HG03066 (cell line): ENCODE data around the gene ACSL1.

ENCODE experiments used
- ATAC-seq: cut with Tn5 transposase; IDR thresholded peaks from one replicate; pipeline ENCODE4 v1.9.1; 2021; ENCODE audit warnings: low read depth; ENCODE audit not compliant: unreplicated experiment

ACSL1 gene

DNA sequence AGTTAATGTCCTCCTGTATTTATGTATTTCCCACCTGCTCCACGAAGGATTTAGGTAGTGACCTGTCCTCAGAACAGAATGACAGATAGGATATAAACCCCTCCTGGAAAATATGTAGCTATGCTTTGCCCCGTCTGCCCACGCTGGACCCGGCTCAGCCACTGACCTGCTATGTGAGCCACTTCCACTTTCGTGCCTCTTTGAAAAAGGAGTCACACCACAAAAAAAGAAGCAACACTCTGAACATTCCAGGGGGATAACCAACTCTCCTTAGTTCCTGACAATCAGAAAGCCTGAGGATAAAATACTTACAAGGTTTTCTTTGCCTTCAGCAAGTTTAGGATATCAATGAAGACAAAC lies 11.1 kb downstream of the ACSL1 start:
- ATAC-seq = no peak

DNA sequence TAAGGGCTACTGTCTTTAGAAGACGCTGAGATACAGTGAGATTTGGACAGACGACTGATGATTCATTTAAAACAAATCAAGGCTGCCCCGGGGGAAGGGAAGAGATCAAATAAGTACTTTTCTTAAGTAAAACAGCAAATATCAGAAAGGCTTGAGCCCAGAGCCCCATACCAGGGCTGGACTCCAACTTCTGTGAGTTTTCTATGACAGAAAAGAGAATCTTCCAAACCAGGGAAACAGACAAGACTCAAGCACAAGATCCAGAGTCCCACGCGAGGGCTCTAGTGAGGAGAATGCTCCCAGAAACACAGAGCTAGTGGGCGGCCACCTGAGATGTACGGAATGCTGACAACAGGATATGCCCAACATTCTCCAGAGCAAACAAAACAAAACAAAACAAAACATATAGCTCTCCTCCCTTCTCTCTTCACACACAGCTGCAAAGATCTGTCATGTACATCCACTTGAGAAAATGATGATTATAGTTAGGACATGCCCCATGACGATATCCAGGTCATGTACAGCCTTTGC lies 13.1 kb downstream of the ACSL1 start:
- ATAC-seq = no peak

DNA sequence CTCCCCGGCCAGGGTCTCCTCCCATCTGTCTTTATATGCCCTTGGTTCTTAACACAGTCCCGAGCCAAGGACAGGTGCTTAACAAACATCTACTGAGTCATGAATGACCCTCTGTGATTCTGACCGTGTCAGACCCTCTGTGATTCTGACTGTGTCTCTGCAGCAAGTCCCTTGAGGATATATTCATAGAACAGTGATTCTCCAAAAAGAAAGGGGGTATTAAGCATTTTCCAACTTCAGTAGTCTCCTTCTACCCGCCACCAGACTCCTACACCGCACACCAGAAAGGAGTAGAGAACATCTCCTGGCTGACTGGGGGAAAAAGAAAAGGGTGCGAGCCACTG lies 13.6 kb downstream of the ACSL1 start:
- ATAC-seq = no peak

DNA sequence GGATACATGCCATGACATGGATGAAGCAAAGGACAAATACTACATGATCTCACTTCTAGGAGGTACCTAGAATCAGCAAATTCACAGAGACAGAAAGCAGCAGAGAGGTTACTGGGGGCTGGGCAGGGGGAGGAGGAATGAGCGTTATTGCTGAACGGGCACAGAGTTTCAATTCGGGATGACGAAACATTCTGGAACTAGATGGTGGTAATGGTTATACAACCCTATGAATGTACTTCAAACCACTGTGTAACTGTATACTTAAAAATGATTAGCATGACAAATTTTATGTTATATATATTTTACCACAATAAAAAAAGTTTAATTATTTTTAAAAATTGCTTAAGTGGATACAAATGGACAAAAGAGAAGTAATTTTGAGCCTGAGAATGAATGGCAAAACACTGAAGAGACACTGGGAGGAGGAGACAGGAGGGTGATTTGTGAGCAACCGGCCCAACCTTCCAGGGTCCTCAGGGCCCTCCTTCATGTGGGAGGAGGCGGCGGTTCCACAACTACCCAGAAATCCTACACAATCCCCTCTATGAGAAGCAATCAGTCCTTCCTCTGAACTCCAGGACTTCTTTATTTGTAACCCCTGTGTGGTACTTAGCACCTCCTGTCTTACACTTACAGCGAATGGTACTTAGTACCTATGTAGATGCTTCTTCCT lies 14.1 kb downstream of the ACSL1 start:
- ATAC-seq = no peak

DNA sequence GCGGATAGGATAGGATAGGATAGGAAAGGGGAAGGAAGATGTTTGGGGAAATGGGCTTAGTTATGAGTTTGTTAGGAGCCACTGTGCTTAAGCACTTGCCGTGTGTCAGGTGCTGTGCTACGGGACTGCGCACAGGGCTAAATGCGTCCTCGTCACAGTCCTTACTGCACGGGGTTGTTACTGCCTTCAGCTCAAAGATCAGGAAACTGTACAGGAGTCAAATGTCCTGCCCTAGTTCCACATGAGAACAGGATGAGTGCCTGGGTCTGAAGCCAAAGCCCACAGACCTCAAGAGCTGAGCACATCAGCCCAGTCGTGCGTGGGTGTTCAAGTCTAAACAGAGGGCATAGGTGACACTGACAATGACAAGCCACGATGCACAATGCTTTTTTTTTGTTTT lies 15.0 kb downstream of the ACSL1 start:
- no peak for ATAC-seq

DNA sequence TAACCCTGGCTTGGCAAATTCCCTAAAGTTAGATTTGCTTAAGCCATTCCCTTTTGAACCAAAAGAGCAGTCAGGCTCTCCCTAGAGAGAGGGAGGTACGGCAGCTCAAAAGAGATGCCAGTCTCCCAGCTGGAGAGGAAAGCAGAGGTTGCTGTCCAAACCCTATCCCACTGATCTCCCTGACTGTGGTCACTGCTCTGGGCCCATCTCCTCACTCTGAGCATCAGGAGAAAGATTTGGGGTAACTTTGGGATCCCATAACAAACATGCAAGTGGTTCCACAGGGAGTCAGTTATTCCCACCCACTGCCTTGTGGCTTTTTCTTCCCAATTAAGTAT lies 17.1 kb downstream of the ACSL1 start:
- ATAC-seq = no peak

DNA sequence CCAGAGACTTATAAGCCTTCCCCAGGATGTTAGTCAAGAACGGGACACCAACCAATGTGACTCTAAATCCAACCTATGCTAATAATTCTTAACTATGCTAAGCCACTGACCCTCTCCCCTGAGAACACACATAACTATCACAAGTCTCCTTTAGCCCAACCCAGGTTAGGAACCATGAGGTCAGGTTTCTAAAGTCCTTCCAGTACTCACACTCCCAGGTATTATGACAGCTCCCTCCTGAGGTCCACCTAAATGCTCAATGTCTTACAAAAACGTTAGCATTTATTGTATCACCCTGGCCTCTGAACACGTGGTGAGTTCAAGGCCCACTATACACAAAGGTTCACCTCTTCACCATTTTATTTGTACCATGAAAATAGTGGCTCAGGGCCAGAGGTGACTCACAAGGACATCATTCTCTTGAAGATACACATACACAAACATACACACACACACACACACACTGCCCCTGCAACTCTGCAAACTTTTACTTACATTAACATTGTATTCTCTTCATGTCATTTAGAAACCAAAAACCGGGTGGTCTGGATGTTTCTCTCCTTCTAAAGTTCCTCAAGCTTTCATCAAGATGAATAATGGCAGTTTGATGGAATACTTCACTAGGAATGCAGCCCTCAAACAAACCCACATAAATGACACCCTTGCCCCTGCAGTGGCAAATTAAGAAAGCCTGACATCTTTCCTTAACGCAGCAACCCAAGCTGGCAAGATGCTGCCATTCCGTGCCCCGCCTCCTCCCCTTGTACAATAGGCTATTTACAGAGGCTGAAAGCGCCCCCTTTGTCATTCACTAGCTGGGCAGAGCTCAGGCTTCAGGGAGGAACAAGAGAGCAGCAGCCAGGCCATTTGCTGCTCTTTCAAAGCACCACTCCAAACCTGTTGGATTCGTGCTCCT lies 17.7 kb downstream of the ACSL1 start:
- ATAC-seq = no peak

DNA sequence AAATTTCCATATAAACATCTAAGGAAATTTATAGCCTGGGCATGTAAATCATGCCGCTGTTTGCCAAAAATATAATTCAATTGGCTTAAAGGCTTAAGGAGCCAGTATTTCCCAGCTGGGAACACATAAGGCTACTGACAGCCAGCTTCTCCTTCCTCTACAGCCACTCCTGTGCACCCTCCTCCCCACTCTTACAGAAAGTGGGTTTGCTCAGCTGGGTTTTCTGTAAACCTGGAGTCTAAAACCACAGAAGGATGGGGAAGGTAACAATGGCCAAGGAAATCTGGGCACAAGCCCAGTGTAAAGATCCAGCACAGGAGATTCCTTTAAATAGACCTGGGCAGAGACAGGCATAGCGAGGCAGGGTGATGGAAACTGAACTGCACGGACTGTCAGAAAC lies 18.5 kb downstream of the ACSL1 start:
- ATAC-seq = no peak

DNA sequence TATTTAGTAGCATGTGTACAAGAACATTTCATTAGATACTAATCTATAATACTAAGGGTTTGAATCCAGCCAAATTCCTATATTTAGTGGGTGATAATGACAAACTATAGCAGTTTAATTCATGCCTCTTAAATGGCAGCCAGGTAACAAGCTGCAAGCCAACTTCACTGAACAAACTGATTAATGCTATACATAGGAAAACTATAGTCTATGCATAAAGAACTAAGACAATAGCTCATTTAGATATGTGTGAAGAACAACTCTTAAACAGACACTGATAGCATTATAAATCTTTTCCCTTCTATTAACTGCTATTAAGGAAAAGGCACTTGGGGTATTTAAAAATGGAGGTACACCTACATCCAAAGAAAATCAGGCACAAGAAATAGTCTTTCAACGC lies 19.1 kb downstream of the ACSL1 start:
- no peak for ATAC-seq

DNA sequence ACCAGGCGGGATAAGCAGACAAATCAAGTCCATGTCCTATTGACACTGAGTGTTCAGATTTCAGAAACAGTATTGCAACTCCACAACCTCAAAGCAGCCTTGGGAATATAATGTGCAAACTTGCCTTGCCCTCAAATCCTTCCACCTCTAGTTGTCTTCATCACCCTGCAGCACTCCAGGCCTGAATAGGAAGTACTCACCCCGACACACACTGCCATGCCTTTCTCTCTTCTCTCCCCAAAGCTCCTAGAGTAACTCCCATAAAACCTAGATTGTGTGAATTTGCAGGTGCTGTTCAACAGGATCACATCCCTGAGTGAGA lies 19.6 kb downstream of the ACSL1 start:
- ATAC-seq = no peak

DNA sequence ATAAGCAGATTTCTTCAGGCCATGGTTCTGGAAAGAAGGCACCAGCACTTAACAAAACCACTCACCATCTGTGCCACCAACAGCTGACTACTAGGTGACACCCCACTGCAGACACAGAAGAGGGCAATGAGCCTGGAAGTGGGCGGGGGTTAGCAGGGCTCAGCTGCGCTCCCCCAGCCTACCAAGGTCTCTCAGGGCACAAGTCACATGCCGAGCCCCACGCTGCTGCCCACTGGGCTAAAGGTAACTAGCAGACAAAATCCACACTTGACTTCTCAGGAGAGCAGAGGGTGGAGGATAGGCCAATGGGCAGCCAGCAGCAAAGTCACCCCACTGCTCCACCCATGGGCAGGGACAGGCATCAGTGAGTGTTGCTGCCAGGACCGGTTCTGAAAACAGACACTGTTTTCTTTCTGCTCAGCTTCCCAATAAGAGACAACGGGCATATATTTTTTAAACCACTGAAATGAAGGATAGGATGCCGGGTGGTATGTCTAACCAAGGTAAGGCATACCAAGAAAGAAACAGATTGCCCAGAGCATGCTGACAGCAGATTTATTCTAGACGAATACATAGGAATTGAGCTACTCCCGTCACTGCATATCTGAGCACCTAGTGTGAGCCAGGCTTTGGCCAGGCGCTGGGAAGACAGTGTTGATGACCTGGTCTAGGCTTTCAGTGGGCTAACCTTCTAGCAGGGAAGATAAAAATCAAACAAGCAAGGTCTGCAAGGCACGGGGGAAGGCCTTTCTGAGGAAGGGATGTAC lies 20.1 kb downstream of the ACSL1 start:
- peak; percentile 65 for ATAC-seq

DNA sequence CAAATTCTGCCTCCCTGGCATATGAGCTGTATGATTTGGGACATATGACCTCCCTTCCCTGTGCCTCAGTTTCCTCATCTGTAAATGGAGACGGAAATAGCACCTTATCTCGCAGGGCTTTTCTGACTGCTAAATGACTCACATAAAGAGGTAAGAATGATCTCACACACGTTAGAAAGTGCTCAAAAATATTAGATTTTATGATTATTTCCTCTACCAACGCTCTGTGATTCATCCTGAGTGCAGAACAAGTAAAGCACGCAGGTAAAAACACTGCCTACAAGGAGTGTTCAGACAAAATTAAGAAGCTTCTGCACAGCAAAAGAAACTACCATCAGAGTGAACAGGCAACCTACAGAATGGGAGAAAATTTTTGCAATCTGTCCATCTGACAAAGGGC lies 21.1 kb downstream of the ACSL1 start:
- no peak for ATAC-seq

DNA sequence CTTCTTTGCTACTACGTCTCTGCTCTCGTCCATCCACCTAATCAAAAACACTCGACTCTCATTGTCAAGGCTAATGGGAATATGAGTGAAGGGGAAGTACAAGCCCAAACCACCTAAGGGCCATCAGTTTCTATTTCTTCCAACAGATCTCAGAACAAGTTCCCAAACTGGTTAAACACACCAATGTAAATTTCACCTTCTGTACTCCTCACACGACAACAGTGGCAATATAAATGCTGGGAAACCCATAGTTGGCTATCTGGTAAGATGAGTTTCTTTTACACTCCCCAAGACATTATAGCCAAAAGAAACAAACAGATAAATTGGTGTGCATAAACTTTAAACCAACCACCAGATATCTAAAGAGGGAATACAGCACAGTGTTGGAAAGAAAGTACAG lies 21.9 kb downstream of the ACSL1 start:
- ATAC-seq = no peak

DNA sequence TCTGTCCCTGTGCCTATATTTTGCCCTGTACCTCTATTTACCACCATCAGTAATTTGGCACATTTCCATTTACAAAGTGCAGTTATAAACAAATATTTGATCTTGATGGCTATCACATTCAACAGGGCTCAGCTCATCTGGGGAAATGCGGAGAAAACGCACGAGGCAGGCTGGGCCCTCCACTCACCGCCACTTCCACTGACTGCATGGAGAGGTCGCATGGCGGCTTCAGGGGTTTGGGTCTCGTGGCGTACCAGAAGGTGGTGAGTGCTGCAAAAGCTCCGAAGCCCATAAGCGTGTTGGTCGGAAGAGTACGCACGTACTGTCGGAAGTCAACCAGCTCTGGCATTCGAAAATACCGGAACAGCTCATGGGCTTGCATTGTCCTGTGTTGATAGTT lies 22.6 kb downstream of the ACSL1 start:
- no peak for ATAC-seq

DNA sequence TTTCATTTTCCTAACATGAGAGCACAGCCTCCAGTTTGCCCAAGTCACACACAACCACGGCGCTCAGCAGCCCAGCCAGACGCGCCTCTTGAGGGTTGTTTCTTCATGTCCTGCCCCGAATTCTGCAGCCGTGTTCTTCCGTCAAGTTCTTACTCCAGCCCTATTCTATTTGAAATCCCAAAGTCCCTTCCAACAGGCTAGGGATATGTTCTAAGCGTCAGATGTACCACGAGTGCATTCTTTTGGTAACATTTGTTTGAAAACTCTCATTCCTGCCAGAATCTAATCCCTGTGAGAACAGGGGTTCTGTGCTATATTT lies 23.1 kb downstream of the ACSL1 start:
- no peak for ATAC-seq

DNA sequence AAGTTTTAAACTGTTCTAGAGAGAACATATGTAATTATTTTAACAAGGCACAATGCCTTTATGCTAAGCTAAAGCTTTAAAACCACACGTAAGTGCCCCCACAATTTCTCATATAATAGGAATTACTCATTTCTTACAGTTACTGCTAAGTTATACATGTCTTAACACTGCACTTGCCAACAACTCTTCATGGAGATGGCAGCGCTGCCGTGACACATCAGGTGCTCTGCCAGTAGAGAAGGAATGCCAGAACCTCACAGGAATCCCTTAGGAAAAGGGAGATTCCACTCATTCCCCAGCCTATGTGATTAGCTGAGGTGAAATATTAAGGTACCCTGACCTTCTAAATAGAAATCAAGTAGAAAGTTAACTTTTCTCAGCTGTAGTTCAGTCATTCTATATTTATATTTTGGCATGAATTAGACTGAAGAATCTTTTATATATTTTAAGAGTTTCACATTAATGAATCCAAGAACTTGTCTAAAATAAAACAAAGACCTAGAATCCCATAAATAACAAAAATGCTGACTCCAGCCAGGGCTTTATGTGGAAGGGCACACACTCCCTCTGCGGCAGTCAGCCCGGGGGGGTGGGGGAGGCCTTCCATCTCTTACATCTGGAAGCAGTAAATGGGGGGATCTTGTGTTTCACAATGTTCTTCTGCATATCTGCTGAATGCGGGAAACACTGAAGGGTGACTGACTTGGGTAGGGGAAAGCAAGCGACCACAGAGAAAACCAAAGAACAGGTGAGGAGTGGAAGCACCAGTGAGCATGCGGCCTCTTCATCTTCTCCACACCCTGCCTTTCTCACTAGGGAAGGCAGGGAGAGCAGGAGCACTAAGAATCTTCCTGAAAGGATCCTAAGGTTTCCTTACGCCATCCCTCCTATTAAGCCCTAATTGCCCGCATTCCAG lies 23.7 kb downstream of the ACSL1 start:
- no peak for ATAC-seq

DNA sequence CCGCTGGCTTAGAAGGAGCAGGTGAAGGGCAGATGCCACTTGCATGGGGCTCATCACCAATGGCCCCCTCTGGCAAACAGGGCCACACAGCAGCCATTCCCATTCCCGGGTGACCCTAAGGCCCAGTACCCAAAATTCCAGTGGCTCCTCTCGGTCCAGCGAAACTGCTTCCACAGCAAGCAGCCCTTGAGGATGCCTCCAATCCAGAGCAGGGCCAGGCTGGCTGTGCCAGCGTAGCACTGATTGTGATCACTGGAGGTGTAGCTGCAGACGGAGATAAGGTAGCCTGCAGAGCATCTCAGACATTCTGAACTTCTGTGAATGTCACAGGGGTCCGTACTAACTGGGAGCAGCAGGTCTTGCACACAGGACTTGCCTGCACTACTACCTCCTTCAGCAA lies 27.3 kb downstream of the ACSL1 start:
- ATAC-seq = no peak

DNA sequence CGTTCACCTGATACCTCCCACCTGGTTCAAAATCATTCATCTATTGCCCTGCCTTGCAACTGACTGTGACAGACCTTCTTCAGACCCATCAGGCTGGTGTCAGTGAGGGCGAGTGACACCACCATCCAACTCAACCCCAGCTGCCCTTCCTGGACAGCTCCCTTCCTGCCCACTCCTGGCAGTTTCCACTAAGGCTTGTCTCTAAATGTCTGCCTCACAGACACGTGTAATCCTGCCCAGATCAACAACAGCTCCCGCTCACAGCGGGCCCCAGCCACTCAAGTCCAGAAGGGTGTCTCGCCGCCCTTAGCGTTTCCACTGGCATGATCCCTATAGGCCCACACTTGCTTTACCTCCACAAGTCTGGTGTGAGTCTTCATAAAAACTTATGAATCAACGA lies 28.9 kb downstream of the ACSL1 start:
- no peak for ATAC-seq

DNA sequence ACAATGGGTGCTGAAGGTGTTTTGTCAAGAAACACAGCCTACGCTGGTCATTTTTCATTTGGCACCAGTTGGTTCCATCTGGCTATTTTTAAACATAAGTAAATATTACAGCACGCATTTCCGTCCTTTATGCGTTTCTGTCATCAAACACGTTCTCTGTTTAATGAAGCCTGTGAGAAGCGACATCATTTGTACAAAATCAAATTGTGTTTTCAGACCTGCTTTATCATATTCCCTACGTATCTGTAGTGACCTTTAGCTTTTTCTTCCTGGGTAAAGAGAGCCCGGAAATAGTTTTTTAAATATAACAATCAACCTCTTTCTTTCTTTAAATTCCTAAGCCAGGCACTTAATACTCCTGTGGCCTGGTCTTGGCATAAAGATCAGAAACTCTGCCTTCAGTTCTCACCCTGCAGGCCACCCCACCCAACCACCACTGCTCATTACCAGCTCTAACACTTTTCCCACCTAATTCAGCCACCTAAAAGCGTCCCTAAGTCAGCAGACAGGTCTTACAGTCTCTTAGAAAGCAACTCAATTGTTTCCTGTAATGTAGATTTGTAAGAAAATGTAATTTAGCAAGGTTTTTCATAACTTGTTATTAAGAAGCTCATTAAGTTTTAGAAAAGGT lies 30.4 kb downstream of the ACSL1 start:
- ATAC-seq = no peak

DNA sequence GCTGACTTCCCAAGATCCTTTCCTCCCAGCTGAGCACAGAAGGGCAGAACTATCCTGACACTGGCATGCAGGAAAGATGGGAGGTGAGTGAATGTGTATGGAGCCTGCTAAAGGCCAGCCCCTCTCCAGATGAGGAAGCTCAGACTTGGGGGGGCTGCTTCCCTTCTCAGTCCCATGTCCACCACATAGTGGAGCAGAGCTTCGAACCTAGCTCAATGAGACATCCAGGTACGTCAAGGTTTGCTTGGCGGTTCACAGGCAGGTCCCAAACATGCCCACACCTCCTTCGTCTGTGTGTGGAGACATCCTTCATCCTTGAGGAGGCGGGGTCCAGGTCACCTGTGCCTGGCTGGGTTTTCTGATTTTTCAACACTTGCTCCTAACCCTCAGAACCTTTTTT lies 31.3 kb downstream of the ACSL1 start:
- no peak for ATAC-seq
